ENCODE measurements around the gene CCDC137.

GRCh38 chr17:81664051-81664470, 2.5 kb upstream of the CCDC137 start:
- no peak for TF ChIP-seq RFX5 (IDR thresholded peaks at IDR 0.05; ENCODE audit: low read length)
- TF ChIP-seq YY1 (IDR thresholded peaks at IDR 0.05; ENCODE audit: low read depth) = no peak
- TF ChIP-seq USF2 (IDR thresholded peaks at IDR 0.05; ENCODE audit: borderline replicate concordance, low read depth, low read length) = no peak
- no peak for TF ChIP-seq EP300 (IDR thresholded peaks at IDR 0.05; ENCODE audit: borderline replicate concordance in 1 of 2, low read depth in 1 of 2, low read length in 1 of 2)
- no peak for TF ChIP-seq CTCF (IDR thresholded peaks at IDR 0.05)
- no peak for TF ChIP-seq FOSL2 (IDR thresholded peaks at IDR 0.05; ENCODE audit: borderline replicate concordance, low read depth)
- no peak for TF ChIP-seq POLR2AphosphoS5 (IDR thresholded peaks at IDR 0.05; ENCODE audit: low read depth, low read length)
- no peak for TF ChIP-seq JUND (IDR thresholded peaks at IDR 0.05)
- TF ChIP-seq SIN3A (IDR thresholded peaks at IDR 0.05; ENCODE audit: borderline replicate concordance, low read depth, low read length) = no peak
